ENCODE results near the gene HS6ST1.

The HS6ST1 gene, protein sequence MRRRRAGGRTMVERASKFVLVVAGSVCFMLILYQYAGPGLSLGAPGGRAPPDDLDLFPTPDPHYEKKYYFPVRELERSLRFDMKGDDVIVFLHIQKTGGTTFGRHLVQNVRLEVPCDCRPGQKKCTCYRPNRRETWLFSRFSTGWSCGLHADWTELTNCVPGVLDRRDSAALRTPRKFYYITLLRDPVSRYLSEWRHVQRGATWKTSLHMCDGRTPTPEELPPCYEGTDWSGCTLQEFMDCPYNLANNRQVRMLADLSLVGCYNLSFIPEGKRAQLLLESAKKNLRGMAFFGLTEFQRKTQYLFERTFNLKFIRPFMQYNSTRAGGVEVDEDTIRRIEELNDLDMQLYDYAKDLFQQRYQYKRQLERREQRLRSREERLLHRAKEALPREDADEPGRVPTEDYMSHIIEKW

GRCh38 chr2:128318776-128319464 is at the start of gene HS6ST1:
Gene HS6ST1 (minus strand): TSS chr2:128318868. CDS start chr2:128318563, 305 bp downstream.
- DNase-seq (ENCODE audit: low read depth): peak; percentile 80
- peak within 1 kb of the TSS; percentile 77 for H3K4me3 ChIP-seq (ENCODE audit: low read depth, low read length)
- TF ChIP-seq, protein P1, sequence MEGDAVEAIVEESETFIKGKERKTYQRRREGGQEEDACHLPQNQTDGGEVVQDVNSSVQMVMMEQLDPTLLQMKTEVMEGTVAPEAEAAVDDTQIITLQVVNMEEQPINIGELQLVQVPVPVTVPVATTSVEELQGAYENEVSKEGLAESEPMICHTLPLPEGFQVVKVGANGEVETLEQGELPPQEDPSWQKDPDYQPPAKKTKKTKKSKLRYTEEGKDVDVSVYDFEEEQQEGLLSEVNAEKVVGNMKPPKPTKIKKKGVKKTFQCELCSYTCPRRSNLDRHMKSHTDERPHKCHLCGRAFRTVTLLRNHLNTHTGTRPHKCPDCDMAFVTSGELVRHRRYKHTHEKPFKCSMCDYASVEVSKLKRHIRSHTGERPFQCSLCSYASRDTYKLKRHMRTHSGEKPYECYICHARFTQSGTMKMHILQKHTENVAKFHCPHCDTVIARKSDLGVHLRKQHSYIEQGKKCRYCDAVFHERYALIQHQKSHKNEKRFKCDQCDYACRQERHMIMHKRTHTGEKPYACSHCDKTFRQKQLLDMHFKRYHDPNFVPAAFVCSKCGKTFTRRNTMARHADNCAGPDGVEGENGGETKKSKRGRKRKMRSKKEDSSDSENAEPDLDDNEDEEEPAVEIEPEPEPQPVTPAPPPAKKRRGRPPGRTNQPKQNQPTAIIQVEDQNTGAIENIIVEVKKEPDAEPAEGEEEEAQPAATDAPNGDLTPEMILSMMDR (conservative IDR thresholded peaks at IDR 0.05; ENCODE audit: low read depth, low read length): no peak

DNA sequence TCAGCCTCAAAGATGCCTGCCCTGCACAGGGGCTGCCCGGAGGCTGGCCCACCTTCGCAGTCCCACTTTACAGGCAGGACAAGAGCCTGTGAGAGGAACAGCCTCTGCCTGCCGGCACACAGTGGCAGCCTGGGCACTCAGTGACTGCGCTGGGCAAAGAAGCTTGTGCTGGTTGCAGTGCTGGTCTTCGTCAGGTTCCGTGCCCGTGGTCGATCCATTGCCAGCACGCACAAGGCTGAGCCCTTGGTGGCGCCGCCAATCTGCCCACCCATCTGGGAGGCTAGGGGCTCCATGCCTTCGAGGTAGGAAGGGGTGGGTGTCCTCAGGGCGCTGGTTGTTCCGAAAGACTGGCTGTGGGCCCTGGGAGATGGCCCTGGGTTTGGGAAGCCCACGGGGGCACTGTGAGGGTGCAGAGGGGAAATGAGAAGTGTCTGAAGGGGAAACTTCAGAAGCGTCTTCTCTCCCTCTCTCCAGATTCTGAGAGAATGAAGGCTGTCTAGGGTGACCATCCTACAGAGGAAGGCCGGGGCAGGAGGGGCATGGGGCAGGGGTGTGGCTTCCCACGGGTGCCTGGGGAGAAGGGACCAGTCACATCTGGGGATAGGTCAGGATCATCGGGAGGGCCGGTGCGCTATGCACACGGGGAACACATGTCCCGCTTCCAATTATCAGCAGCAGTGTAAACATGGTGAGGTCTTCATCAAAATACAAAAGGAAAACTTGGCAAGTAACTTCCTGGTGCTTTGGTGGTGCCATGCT is 49.1 kb upstream of the HS6ST1 start:
- TF ChIP-seq, protein P1 (conservative IDR thresholded peaks at IDR 0.05; ENCODE audit: low read depth, low read length): no peak
- DNase-seq (ENCODE audit: low read depth): no peak
- no peak overlapping the region for H3K4me3 ChIP-seq (ENCODE audit: low read depth, low read length)

DNA sequence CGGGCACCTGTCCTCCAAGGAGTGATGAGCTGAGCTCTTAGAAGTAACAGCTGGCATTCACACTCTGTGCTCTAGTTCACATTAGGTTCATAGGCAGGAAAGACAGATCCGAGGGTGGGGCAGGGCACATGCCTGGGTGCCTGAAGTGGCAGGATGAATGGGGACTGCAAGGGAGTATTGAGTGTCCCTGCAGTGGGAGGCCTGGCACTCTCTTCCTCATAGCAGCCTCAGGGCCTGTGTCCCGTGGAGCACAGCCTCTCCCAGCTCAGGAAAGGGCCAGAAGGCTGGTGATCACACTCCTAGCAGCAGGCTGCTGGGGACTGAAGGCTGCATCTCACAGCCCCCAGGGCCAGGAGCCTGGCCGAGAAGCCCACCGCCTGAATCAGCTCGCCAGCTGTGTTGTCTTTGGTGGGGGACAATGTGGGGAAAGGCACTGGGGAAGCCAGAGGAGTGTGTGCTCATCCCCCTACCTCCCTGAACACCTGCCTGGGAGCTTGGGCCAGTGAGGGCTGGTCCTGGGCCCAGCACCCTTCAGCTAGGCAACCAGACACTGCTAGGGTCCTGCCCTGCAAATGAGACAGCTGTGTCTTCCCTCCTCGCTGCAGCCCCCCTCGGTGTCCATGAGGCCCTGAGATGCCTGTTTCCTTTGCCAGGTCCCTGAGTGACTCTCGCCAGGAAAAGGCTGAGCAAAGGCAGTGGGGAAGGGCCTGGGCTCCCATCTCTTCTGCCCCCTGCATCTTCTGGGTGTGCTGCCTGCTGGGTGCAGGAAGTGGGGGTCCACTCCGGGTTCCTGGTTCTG is 48.2 kb upstream of the HS6ST1 start:
- no peak for DNase-seq (ENCODE audit: low read depth)
- H3K4me3 ChIP-seq (ENCODE audit: low read depth, low read length): no peak overlapping the region
- TF ChIP-seq, protein P1 (conservative IDR thresholded peaks at IDR 0.05; ENCODE audit: low read depth, low read length): no peak

GRCh38 chr2:128365217-128365905 is 46.7 kb upstream of the HS6ST1 start:
- TF ChIP-seq, protein P1 (conservative IDR thresholded peaks at IDR 0.05; ENCODE audit: low read depth, low read length): no peak
- no peak for DNase-seq (ENCODE audit: low read depth)
- H3K4me3 ChIP-seq (ENCODE audit: low read depth, low read length): no peak overlapping the region

- no peak for DNase-seq (ENCODE audit: low read depth)
- TF ChIP-seq, protein P1 (conservative IDR thresholded peaks at IDR 0.05; ENCODE audit: low read depth, low read length): no peak
- H3K4me3 ChIP-seq (ENCODE audit: low read depth, low read length): no peak overlapping the region
These were observed 45.8 kb upstream of the HS6ST1 start for GRCh38 chr2:128364441-128364911.

DNA sequence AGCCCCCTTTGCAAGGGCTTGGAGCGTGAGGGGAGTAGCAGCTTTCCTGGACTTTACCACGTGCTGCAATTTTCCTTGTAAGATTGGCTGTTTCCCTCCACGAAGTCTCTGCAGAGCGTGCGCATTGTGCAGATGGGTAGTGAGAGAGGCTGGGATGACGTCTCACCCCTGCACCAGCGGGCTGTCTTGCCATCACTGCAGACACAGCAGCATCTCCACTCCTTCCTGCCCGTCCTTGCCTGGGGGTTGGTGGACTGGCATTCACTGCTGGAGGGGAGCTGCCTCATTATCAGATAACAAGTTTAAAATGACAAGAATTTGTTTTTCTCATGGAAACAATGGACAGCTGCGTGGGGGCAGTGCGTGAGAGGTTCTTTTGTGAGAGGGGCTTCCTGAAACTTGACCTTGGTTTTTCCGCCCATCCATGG is 45.3 kb upstream of the HS6ST1 start:
- no peak for DNase-seq (ENCODE audit: low read depth)

More for the DNA sequence above, 45.3 kb upstream of the HS6ST1 start:
- no peak overlapping the region for H3K4me3 ChIP-seq (ENCODE audit: low read depth, low read length)
- TF ChIP-seq, protein P1 (conservative IDR thresholded peaks at IDR 0.05; ENCODE audit: low read depth, low read length): no peak

Measured in choroid plexus epithelial cell (primary cell).